PC-9 (cell line): ENCODE measurements around the gene RSAD1. TPM values are rescaled to one million over a fixed set of nuclear protein-coding genes. Genes with fewer than 3 reads are reported as not detected.

Source experiments
- BruUV-seq: library from RNA; stranded (reverse); fragments of 400-500 nt; replicated peaks from 2 replicates; lab custom pipeline; 2021; lab: Mats Ljungman, UMichigan
- CTCF ChIA-PET: fragments of 300-600 bp; sonication (Branson Sonifier 250); formaldehyde crosslinking; loops from one replicate; lab custom pipeline; 2022; ENCODE audit warnings: antibody characterized with exemption; lab: Charles Lee
- POLR2A ChIA-PET: fragments of 300-600 bp; sonication (Branson Sonifier 250); formaldehyde crosslinking; loops from one replicate; lab custom pipeline; 2022; ENCODE audit warnings: antibody characterized with exemption; ENCODE audit not compliant: unreplicated experiment; lab: Charles Lee
- DNase-seq, 2 experiments: peaks; one replicate each; pipeline versions ENCODE4 v3.0.0 to v3.0.0-alpha.2; 2015 to 2022; ENCODE audit warnings: mixed read lengths in 1 of 2
- H2AFZ ChIP-seq: fragments of 200-600 bp; sonication (generic); 2 replicates; pipeline ENCODE4 v1.8.1; 2017; ENCODE audit warnings: antibody characterized with exemption
- H3F3A ChIP-seq: fragments of 200-600 bp; sonication (generic); 2 replicates; pipeline ENCODE4 v1.8.1; 2017; ENCODE audit warnings: antibody characterized with exemption, mild to moderate bottlenecking, low read depth; ENCODE audit not compliant: insufficient read depth
- H3K27ac ChIP-seq: fragments of 200-600 bp; sonication (generic); 2 replicates; pipeline ENCODE4 v1.6.1; 2016; ENCODE audit warnings: mixed run types
- H3K27me3 ChIP-seq: fragments of 200-600 bp; sonication (generic); 2 replicates; pipeline ENCODE4 v1.6.1; 2016; ENCODE audit warnings: low read depth, mixed run types; ENCODE audit not compliant: insufficient read depth
- H3K36me3 ChIP-seq: fragments of 200-600 bp; sonication (generic); 2 replicates; pipeline ENCODE4 v1.6.1; 2016; ENCODE audit warnings: low read depth, mixed run types
- H3K4me1 ChIP-seq: fragments of 200-600 bp; sonication (generic); replicated peaks from 2 replicates; pipeline ENCODE4 v1.6.1; 2016; ENCODE audit warnings: mixed run types; ENCODE audit not compliant: insufficient read depth
- H3K4me2 ChIP-seq: fragments of 200-600 bp; sonication (generic); 2 replicates; pipeline ENCODE4 v1.6.1; 2017; ENCODE audit warnings: mixed run types
- H3K4me3 ChIP-seq: fragments of 200-600 bp; sonication (generic); 2 replicates; pipeline ENCODE4 v1.6.1; 2016; ENCODE audit warnings: mixed run types
- H3K79me2 ChIP-seq: fragments of 200-600 bp; sonication (generic); 2 replicates; pipeline ENCODE4 v1.6.1; 2017; ENCODE audit warnings: low read depth, mixed run types
- H3K9me2 ChIP-seq: fragments of 200-600 bp; sonication (generic); 2 replicates; pipeline ENCODE4 v1.8.1; 2017; ENCODE audit warnings: mild to moderate bottlenecking; ENCODE audit not compliant: insufficient read depth
- H3K9me3 ChIP-seq: fragments of 200-600 bp; sonication (generic); 2 replicates; pipeline ENCODE4 v1.8.1; 2016; ENCODE audit warnings: low read depth; ENCODE audit not compliant: insufficient read depth
- H4K20me1 ChIP-seq: fragments of 200-600 bp; sonication (generic); 2 replicates; pipeline ENCODE4 v1.8.1; 2017; ENCODE audit not compliant: insufficient read depth
- CTCF ChIP-seq: fragments of 200-600 bp; sonication (generic); conservative IDR thresholded peaks from 2 replicates; pipeline ENCODE4 v1.6.1; 2017; ENCODE audit warnings: mixed run types, antibody characterized with exemption, mild to moderate bottlenecking, moderate library complexity
- EZH2 ChIP-seq: fragments of 200-600 bp; sonication (generic); IDR thresholded peaks from 2 replicates; pipeline ENCODE4 v1.8.0; 2017; ENCODE audit warnings: antibody characterized with exemption, low read depth
- intact Hi-C: fragments of 100-400 bp; cut with micrococcal nuclease; formaldehyde crosslinking; loops from one replicate; pipeline ENCODE4 v1.10.0; 2022; ENCODE audit not compliant: unreplicated experiment
- total RNA-seq: library from RNA; stranded (reverse); gene quantifications from 2 replicates; pipeline ENCODE4 v1.2.3, GENCODE V29; 2021

RSAD1 gene
- total RNA-seq, 1 experiment from 2014 or later = 15.1 TPM

GRCh38 chr17:50499270-50499669 is 20.6 kb downstream of the RSAD1 start:
- DNase-seq = no peak
- Histone ChIP-seq H3K4me1 (peaks cover 30% of the 10 kb centered on the region), H3K9me2 (no peaks in the 10 kb centered on the region), H3K27me3 (no peaks in the 10 kb centered on the region), H3K4me3 (no peak overlapping the region), H3K4me2 (no peak overlapping the region), H3K79me2 (no peaks in the 10 kb centered on the region), H2AFZ (no peak overlapping the region), H3K27ac (no peak overlapping the region), H3F3A (peaks cover 18% of the 10 kb centered on the region), H4K20me1 (no peaks in the 10 kb centered on the region), H3K9me3 (no peaks in the 10 kb centered on the region), H3K36me3 (no peaks in the 10 kb centered on the region)
- ChIA-PET POLR2A (no interaction called here), CTCF (no interaction called here)
- TF ChIP-seq EZH2 (no peak), CTCF (no peak)
- BruUV-seq = no TSS peak
- intact Hi-C loops = no loop called here

GRCh38 chr17:50499721-50500120 is 21.1 kb downstream of the RSAD1 start:
- POLR2A ChIA-PET = no interaction called here
- Histone ChIP-seq H3K9me2 (no peaks in the 10 kb centered on the region), H2AFZ (no peak overlapping the region), H3K4me3 (no peak overlapping the region), H3K4me2 (no peak overlapping the region), H3K79me2 (no peaks in the 10 kb centered on the region), H3K27ac (no peak overlapping the region), H4K20me1 (no peaks in the 10 kb centered on the region), H3K9me3 (no peaks in the 10 kb centered on the region), H3K4me1 (peaks cover 34% of the 10 kb centered on the region), H3F3A (peaks cover 23% of the 10 kb centered on the region), H3K27me3 (no peaks in the 10 kb centered on the region), H3K36me3 (no peaks in the 10 kb centered on the region)
- no TSS peak for BruUV-seq
- no peak for TF ChIP-seq CTCF
- CTCF ChIA-PET = interaction anchor here (0.7 kb wide), 1 partner anchor 12 kb away, joined by 9 read pairs; no protein-coding TSS in a partner anchor
- intact Hi-C loops = no loop called here
- DNase-seq = no peak

GRCh38 chr17:50501054-50501453 is 22.4 kb downstream of the RSAD1 start:
- H3K36me3 ChIP-seq = no peaks in the 10 kb centered on the region
- no peaks in the 10 kb centered on the region for H3K9me3 ChIP-seq
- peaks cover 24% of the 10 kb centered on the region for H3F3A ChIP-seq
- CTCF ChIA-PET = no interaction called here
- H3K27ac ChIP-seq = no peak overlapping the region
- H3K4me2 ChIP-seq = no peak overlapping the region
- H3K27me3 ChIP-seq = no peaks in the 10 kb centered on the region
- TF ChIP-seq EZH2 = no peak
- peak; percentile 64 for TF ChIP-seq CTCF
- peaks cover 30% of the 10 kb centered on the region for H3K4me1 ChIP-seq
- H3K79me2 ChIP-seq = no peaks in the 10 kb centered on the region
- H3K4me3 ChIP-seq = no peak overlapping the region
- no peaks in the 10 kb centered on the region for H4K20me1 ChIP-seq
- no peak for DNase-seq
- no TSS peak for BruUV-seq
- POLR2A ChIA-PET = no interaction called here
- intact Hi-C loops = loop anchor here (1.0 kb wide), 1 partner anchor 19 kb away; no protein-coding TSS in a partner anchor
- H2AFZ ChIP-seq = no peak overlapping the region
- H3K9me2 ChIP-seq = no peaks in the 10 kb centered on the region
